Subcutaneous abdominal adipose tissue (tissue), 5 donors: ENCODE data around the gene THAP4.
A peak's percentile ranks its signal among the peaks of the same experiment; 100 is the strongest.
"Not testable (repeated sequence)": the region's sequence is repeated elsewhere in the genome, so short reads cannot be mapped to it uniquely, and the experiment has no call there.

Source experiments
- H3K27ac ChIP-seq: one replicate; pipeline ENCODE4 v1.7.0; 2013; ENCODE audit warnings: low read depth, mild to moderate bottlenecking, inconsistent platforms, low read length, moderate library complexity
- H3K27me3 ChIP-seq, 5 donors: one replicate each; pipeline ENCODE4 v1.7.0; 2013; ENCODE audit warnings: low read length in 5 of 5, inconsistent platforms in 1 of 5; ENCODE audit not compliant: control insufficient read depth in 5 of 5, insufficient read depth in 4 of 5
- H3K36me3 ChIP-seq, 5 donors: one replicate each; pipeline ENCODE4 v1.7.0; 2013; ENCODE audit warnings: low read length in 5 of 5; ENCODE audit not compliant: control insufficient read depth in 5 of 5, insufficient read depth in 5 of 5
- H3K4me1 ChIP-seq, 5 donors: one replicate each; pipeline ENCODE4 v1.7.0; 2013; ENCODE audit warnings: low read length in 5 of 5, mild to moderate bottlenecking in 3 of 5, moderate library complexity in 1 of 5; ENCODE audit not compliant: control insufficient read depth in 5 of 5, insufficient read depth in 5 of 5
- H3K4me3 ChIP-seq, 5 donors: one replicate each; pipeline ENCODE4 v1.7.0; 2013; ENCODE audit warnings: low read length in 5 of 5, low read depth in 1 of 5
- H3K9ac ChIP-seq, 5 donors: one replicate each; pipeline ENCODE4 v1.7.0; 2013; ENCODE audit warnings: low read length in 5 of 5, mild to moderate bottlenecking in 4 of 5, moderate library complexity in 3 of 5
- H3K9me3 ChIP-seq, 5 donors: one replicate each; pipeline ENCODE4 v1.7.0; 2013; ENCODE audit warnings: low read length in 5 of 5; ENCODE audit not compliant: control insufficient read depth in 5 of 5
- donor health status: healthy.
- donor health status: healthy.
- donor health status: healthy.
- donor health status: healthy.
- donor health status: healthy.

THAP4 gene

DNA sequence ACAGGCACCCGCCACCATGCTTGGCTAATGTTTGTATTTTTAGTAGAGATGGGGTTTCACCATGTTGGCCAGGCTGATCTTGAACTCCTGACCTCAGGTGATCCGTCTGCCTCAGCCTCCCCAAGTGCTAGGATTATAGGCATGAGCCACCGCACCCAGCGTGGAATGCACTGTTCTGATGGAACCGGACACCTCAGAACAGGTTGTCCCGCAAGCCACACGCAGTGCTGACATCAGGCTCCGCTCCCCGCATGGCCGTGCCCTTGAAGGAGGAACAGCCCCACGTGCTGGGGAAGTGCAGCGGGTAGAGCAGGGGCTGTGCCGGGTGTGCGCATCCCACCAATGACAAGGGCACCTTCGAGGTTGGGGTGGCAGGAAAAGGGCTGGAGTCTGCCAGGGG, 69.7 kb downstream of the THAP4 start:
- Histone ChIP-seq H3K4me1 (peaks cover 3 to 48% (median 35%) of the 10 kb centered on the region in 5 donors), H3K36me3 (peaks cover 0 to 53% (median 46%) of the 10 kb centered on the region in 5 donors)
- not testable (repeated sequence) for H3K9me3 ChIP-seq, H3K27ac ChIP-seq, H3K9ac ChIP-seq, H3K4me3 ChIP-seq, H3K27me3 ChIP-seq

GRCh38 chr2:241566468-241566867, 70.5 kb downstream of the THAP4 start:
- H3K27me3 ChIP-seq = no peaks in the 10 kb centered on the region
- no peaks in the 10 kb centered on the region for H3K9me3 ChIP-seq
- peaks cover 0 to 50% (median 40%) of the 10 kb centered on the region in 5 donors for H3K36me3 ChIP-seq
- H3K4me1 ChIP-seq = peaks cover 3 to 51% (median 43%) of the 10 kb centered on the region in 5 donors
- no peak overlapping the region for H3K9ac ChIP-seq
- H3K27ac ChIP-seq = no peak overlapping the region
- H3K4me3 ChIP-seq = no peak overlapping the region

GRCh38 chr2:241566021-241566420, 70.9 kb downstream of the THAP4 start:
- H3K4me3 ChIP-seq, H3K9me3 ChIP-seq, H3K9ac ChIP-seq, H3K27me3 ChIP-seq, H3K27ac ChIP-seq: not testable (repeated sequence)
- H3K4me1 ChIP-seq = peaks cover 3 to 50% (median 42%) of the 10 kb centered on the region in 5 donors
- peaks cover 0 to 47% (median 38%) of the 10 kb centered on the region in 5 donors for H3K36me3 ChIP-seq

DNA sequence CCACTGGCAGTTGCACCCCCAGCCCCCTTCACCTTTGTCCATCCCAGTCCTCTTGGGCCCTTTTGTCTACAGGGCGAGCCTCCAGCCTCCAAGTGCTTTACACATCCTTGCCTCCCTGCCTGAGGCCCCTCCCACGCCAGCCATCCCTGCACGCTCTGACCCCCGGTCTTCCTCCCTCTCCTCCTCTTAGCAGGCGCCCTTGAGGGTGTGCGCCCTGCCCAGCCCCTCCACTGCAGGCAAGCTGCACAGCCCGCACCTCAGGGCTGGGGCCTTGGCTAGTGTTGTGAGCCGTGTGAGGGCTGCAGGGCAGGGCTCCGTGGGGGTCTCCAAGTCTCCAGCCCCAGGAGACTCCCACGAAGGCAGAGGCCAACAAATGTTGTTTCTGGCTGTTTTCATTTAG, 71.5 kb downstream of the THAP4 start:
- Histone ChIP-seq H3K27me3 (no peaks in the 10 kb centered on the region), H3K36me3 (peaks cover 0 to 47% (median 38%) of the 10 kb centered on the region in 5 donors), H3K27ac (peak overlapping the region; percentile 69), H3K4me3 (no peak overlapping the region), H3K4me1 (peaks cover 6 to 56% (median 48%) of the 10 kb centered on the region in 5 donors), H3K9ac (no peak overlapping the region), H3K9me3 (no peaks in the 10 kb centered on the region)

GRCh38 chr2:241564596-241565410, 72.2 kb downstream of the THAP4 start:
- Histone ChIP-seq H3K36me3 (peaks cover 0 to 46% (median 35%) of the 10 kb centered on the region in 5 donors), H3K9me3 (no peaks in the 10 kb centered on the region), H3K9ac (no peak overlapping the region), H3K4me1 (peaks cover 6 to 60% (median 54%) of the 10 kb centered on the region in 5 donors), H3K27ac (peak overlapping the region; percentile 69), H3K27me3 (no peaks in the 10 kb centered on the region), H3K4me3 (no peak overlapping the region)

- Histone ChIP-seq H3K27ac (peak overlapping the region; percentile 69), H3K9me3 (no peaks in the 10 kb centered on the region), H3K4me3 (no peak overlapping the region), H3K36me3 (peaks cover 0 to 40% (median 30%) of the 10 kb centered on the region in 5 donors), H3K27me3 (no peaks in the 10 kb centered on the region), H3K4me1 (peaks cover 6 to 64% (median 53%) of the 10 kb centered on the region in 5 donors), H3K9ac (peak overlapping the region in 1 of 5 donors; percentile 41)
Measured at GRCh38 chr2:241563981-241564595, 72.9 kb downstream of the THAP4 start.

DNA sequence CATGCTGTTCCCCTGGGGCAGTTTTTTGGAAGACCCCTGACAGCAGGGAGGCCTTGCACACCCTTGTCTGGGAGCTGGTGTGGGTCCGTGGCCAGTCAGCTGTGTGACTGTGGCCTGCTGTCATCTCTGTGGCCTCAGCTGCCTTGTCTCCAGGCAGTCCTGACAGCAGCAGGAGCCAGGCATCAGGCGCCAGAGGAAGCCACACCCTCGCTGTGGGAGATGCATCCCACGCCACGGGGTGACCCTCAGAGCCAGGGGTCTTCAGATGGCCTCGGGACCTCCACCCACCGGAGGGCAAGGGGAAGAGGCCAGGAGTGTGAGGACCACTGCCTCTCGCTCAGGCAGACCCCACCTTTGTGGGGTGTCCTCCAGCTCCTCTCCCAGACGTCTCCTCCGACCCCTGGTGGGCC, 73.4 kb downstream of the THAP4 start:
- Histone ChIP-seq H3K27ac (peak overlapping the region; percentile 69), H3K27me3 (no peaks in the 10 kb centered on the region), H3K36me3 (peaks cover 0 to 36% (median 25%) of the 10 kb centered on the region in 5 donors), H3K4me1 (peaks cover 6 to 63% (median 53%) of the 10 kb centered on the region in 5 donors), H3K9me3 (no peaks in the 10 kb centered on the region), H3K4me3 (no peak overlapping the region), H3K9ac (peak overlapping the region in 1 of 5 donors; percentile 20)

GRCh38 chr2:241563031-241563507, 73.9 kb downstream of the THAP4 start:
- no peaks in the 10 kb centered on the region for H3K9me3 ChIP-seq
- H3K4me1 ChIP-seq = peaks cover 6 to 68% (median 56%) of the 10 kb centered on the region in 5 donors
- no peak overlapping the region for H3K4me3 ChIP-seq
- no peaks in the 10 kb centered on the region for H3K27me3 ChIP-seq
- no peak overlapping the region for H3K9ac ChIP-seq
- H3K36me3 ChIP-seq = peaks cover 0 to 36% (median 24%) of the 10 kb centered on the region in 5 donors
- H3K27ac ChIP-seq = peak overlapping the region; percentile 69

- H3K9me3 ChIP-seq = no peaks in the 10 kb centered on the region
- peaks cover 0 to 31% (median 21%) of the 10 kb centered on the region in 5 donors for H3K36me3 ChIP-seq
- peak overlapping the region; percentile 69 for H3K27ac ChIP-seq
- peak overlapping the region in 1 of 5 donors; percentile 18 for H3K4me3 ChIP-seq
- peaks cover 6 to 69% (median 58%) of the 10 kb centered on the region in 5 donors for H3K4me1 ChIP-seq
- H3K27me3 ChIP-seq = no peaks in the 10 kb centered on the region
- H3K9ac ChIP-seq = no peak overlapping the region
Measured at GRCh38 chr2:241562269-241562891, 74.6 kb downstream of the THAP4 start.
